NT2/D1 (cell line): ENCODE data around the gene JDP2.

Experiments used
- YY1 ChIP-seq: IDR thresholded peaks from 2 replicates; pipeline ENCODE4 v1.6.1; 2011; ENCODE audit not compliant: insufficient read length, insufficient read depth
- ZNF274 ChIP-seq: IDR thresholded peaks from 2 replicates; pipeline ENCODE4 v1.6.1; 2011; ENCODE audit warnings: mild to moderate bottlenecking, low read depth, low read length

- no peak for TF ChIP-seq YY1
- TF ChIP-seq ZNF274: no peak
Observed at GRCh38 chr14:75381642-75382041, 46.2 kb upstream of the JDP2 start.
